Hematopoietic multipotent progenitor cell treated with erythropoietin and hydrocortisone succinate and interleukin-3 and kit ligand, for 15 days (in vitro differentiated cells): ENCODE results near the gene ALPI.

ENCODE experiments used
- DNase-seq: peaks from one replicate; pipeline ENCODE4 v3.0.0-alpha.2; 2015; ENCODE audit warnings: low spot score

Gene ALPI

GRCh38 chr2:232463701-232464543, 8.0 kb downstream of the ALPI start:
- DNase-seq: no peak

- no peak for DNase-seq
Measured at GRCh38 chr2:232464544-232464885, 8.6 kb downstream of the ALPI start.

GRCh38 chr2:232465061-232465460, 9.1 kb downstream of the ALPI start:
- no peak for DNase-seq

GRCh38 chr2:232466221-232466620, 10.3 kb downstream of the ALPI start:
- DNase-seq: no peak

- DNase-seq: peak; percentile 13
Measured at GRCh38 chr2:232473467-232473890, 17.5 kb downstream of the ALPI start.

GRCh38 chr2:232476045-232476444, 20.1 kb downstream of the ALPI start:
- no peak for DNase-seq

- no peak for DNase-seq
Measured at GRCh38 chr2:232476791-232477190, 20.8 kb downstream of the ALPI start.

GRCh38 chr2:232477751-232478510, 22.0 kb downstream of the ALPI start:
- no peak for DNase-seq

- no peak for DNase-seq
Measured at GRCh38 chr2:232478571-232479340, 22.8 kb downstream of the ALPI start.

GRCh38 chr2:232479341-232480200, 23.6 kb downstream of the ALPI start:
- DNase-seq: no peak

- DNase-seq: no peak
Measured at GRCh38 chr2:232480201-232481190, 24.5 kb downstream of the ALPI start.

- DNase-seq: no peak
Measured at GRCh38 chr2:232481322-232482140, 25.6 kb downstream of the ALPI start.

GRCh38 chr2:232482301-232483238, 26.6 kb downstream of the ALPI start:
- DNase-seq: no peak

GRCh38 chr2:232483311-232483922, 27.5 kb downstream of the ALPI start:
- no peak for DNase-seq

GRCh38 chr2:232483923-232484627, 28.1 kb downstream of the ALPI start:
- no peak for DNase-seq

- no peak for DNase-seq
Measured at GRCh38 chr2:232484628-232485347, 28.8 kb downstream of the ALPI start.

GRCh38 chr2:232485348-232485756, 29.4 kb downstream of the ALPI start:
- DNase-seq: no peak
